Transverse colon (tissue), 3 donors: ENCODE measurements around the gene HSPG2.

Experiments used
- CTCF ChIP-seq, 5 experiments: fragments of 200-600 bp in 3 of 5; fragments of 450-650 bp in 2 of 5; sonication (generic) in 3 of 5; IDR thresholded peaks; 1 replicate in 2 of 5; 2 replicates in 3 of 5; pipeline ENCODE4 v1.5.1; 2016 to 2017; ENCODE audit warnings: antibody characterized with exemption in 5 of 5, inconsistent platforms in 3 of 5, mild to moderate bottlenecking in 2 of 5, moderate library complexity in 1 of 5
- EP300 ChIP-seq: sonication (generic); formaldehyde crosslinking; IDR thresholded peaks from one replicate; pipeline ENCODE4 v1.6.1; 2017; ENCODE audit warnings: antibody characterized with exemption, low read depth
- POLR2A ChIP-seq: fragments of 450-650 bp; IDR thresholded peaks from one replicate; pipeline ENCODE4 v1.6.1; 2016; ENCODE audit warnings: antibody characterized with exemption, mild to moderate bottlenecking, moderate library complexity

- TF ChIP-seq CTCF (IDR thresholded peaks at IDR 0.05) (no peak), POLR2A (no peak), EP300 (no peak)
These were observed 115.6 kb downstream of the HSPG2 start for GRCh38 chr1:21821385-21822019.
